GDM1 (cell line): ENCODE data around the gene APLF.
"Not testable (repeated sequence)": the region's sequence is repeated elsewhere in the genome, so short reads cannot be mapped to it uniquely, and the experiment has no call there.

Experiments
- DNase-seq: peaks from one replicate; lab custom pipeline; 2025; lab: John Stamatoyannopoulos, UW

The APLF gene

DNA sequence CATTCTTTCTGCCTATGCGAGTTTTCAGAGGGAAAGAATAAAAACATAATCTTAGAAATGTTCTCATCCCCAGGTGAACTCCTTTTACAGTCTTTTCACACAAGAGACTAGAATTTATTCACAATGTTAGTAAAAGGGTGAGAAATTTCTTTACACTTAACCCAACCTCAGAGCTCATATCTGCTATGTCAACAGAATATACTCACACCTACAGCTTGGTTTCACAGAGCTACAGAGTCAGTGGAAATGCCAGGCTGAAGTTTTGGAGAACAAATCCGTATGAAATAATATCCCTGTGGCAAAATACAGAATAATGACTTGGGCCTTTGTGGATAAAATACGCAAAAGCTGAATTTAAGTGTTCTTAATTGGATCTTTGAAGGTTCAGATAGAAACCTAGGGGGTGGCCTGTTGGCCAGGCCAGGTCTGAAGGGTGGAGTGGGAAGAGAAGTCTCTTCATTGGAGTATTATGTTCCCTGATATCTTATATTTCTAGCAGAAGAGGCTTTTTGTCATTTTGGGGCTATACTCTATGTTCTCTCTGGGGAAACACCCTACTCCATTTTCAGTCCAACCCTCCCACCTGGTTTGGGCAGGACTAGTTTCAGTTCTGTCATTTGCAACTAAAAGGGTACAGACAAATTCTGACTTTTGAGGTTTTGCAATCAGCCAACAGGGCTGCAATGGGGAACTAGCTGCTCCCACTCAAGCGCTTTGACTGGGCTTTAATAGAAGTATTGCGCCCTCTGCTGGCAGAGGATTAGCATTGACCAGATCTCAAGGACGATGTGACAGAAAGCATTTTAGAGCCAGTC, 26.0 kb upstream of the APLF start:
- peak; percentile 86 for DNase-seq

- DNase-seq: no peak
These were observed 25.4 kb upstream of the APLF start for GRCh38 chr2:68441994-68442322.

DNA sequence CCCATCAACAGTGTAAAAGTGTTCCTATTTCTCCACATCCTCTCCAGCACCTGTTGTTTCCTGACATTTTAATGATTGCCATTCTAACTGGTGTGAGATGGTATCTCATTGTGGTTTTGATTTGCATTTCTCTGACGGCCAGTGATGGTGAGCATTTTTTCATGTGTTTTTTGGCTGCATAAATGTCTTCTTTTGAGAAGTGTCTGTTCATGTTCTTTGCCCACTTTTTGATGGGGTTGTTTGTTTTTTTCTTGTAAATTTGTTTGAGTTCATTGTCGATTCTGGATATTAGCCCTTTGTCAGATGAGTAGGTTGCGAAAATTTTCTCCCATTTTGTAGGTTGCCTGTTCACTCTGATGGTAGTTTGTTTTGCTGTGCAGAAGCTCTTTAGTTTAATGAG, 21.0 kb upstream of the APLF start:
- not testable (repeated sequence) for DNase-seq

- no peak for DNase-seq
These were observed 20.3 kb upstream of the APLF start for GRCh38 chr2:68447118-68447517.

DNA sequence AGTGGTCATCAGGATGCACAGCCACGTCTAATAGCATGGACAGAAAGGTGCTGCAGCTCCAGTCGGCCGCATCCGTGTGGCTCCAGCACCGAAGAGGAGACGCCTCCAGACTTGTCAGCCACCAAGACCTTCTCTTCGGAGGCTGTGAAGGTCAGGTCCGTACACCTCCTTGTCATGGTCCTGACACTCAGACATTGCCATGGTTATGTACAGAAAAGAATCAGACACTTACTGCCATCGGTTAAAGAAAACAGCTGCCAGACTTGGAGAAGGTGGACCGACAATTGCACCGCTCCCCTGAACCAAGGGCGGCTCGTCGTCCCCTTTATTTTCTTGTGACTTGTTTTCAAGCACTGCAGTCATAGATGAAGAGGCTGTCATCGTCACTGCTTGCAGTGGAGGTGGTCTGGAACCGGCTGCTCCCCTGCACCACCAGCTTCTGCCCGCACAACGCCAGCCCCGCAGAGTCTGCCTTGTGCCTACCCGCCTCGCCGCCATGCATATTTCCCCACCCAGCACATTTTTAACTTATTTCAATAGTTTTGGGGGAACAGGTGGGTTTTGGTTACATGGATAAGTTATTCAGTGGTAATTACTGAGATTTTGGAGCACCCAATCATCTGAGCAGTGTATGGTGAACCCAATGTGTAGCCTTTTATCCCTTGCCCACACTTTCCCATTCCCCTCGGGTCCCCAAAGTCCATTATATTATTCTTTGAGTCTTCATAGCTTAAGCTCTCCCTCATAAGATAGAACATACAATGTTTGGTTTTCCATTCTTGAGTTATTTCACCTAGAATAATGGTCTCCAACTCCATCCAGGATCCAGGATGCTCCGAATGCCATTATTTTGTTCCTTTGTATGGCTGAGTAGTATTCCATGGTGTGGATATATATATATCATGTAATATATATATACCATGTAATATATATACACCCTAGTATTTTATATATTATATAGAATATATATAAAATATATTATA, 18.4 kb upstream of the APLF start:
- DNase-seq: no peak

GRCh38 chr2:68452158-68452900, 15.1 kb upstream of the APLF start:
- DNase-seq: no peak

- no peak for DNase-seq
These were observed 13.5 kb upstream of the APLF start for GRCh38 chr2:68453761-68454360.

GRCh38 chr2:68454719-68455118, 12.7 kb upstream of the APLF start:
- no peak for DNase-seq

GRCh38 chr2:68456198-68456597, 11.2 kb upstream of the APLF start:
- DNase-seq: no peak

DNA sequence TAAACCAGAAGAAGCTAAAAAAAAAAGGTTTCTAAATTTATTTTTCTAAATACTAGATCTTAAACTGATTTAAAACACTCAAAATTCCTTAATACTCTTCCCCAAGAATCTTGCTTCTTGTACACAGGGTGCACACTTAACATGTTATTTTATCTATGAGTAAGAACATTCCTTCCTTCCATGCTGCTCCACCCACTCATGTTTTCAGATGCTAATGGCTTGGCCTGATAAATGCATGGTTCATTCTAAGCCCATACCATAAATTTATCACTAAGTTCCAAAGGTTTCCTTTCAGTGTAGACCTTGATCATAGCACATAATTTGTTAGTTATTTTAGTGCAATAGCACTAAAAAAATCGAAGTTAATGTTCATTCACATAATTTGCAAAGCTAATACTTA, 8.4 kb upstream of the APLF start:
- no peak for DNase-seq

DNA sequence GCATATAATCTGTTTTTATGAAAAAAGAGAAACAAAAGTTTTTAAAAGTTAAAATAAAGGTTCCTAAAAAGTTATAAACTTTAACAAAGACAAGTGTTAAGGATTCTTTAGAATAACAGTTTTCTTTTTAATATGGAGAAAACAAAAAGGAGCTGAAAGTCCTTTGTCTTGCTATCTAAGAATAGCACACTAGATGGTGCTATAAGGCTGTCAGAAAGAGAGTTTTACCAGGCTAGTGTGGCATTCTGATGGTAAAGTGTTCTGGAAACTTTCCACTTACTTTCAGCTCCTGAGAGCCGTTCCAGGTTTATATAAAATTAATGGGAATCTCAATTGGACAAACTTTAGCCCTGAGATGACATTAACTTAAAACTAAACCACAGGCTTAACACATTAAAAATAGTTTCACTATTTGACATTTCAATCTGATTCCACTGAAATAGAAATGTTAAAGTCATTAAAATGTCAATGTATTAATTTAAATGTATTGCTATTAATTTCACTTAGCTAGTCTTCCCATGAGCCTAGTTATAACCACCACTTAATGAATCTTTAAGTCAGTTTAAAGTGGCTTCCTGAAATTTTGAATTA, 4.0 kb upstream of the APLF start:
- peak; percentile 30 for DNase-seq

- DNase-seq: no peak
These were observed 2.7 kb upstream of the APLF start for GRCh38 chr2:68464651-68465050.

DNA sequence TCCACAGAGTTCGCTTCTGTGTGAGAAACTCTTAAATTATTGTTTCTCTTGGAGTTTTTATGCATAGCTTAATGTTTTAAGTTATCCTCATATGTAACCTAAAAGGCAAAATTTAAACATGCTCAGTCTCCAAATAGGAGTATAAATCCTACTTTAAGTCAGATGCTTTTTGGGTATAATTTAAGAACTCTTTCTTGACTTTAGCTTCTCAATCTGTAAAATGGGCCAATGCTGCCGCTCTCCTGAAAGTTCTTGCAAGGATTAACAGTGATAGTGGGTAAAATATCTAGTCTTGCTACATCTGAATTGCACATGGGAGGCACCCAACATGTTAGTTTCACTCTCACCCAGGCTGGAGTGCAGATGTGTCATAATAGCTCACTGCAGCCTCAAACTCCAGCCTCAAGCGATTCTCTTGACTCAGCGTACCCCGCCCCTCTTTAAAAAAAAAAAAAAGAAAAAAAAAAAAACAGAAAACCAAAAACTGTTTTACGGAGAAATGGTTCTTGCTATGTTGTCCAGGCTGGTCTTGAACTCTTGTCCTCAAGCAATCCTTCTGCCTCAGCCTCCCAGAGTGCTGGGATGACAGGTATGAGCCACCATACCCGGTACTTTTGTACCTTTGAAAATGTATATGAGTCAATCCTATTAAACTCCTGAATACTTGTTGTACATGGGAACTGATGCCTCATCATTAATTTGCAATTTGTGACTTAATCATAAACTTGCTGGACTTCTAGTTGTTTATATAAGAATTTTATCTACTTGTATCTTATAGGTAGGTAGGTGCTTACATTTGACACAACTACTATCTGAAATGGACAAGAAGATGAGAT, 2.1 kb upstream of the APLF start:
- no peak for DNase-seq

DNA sequence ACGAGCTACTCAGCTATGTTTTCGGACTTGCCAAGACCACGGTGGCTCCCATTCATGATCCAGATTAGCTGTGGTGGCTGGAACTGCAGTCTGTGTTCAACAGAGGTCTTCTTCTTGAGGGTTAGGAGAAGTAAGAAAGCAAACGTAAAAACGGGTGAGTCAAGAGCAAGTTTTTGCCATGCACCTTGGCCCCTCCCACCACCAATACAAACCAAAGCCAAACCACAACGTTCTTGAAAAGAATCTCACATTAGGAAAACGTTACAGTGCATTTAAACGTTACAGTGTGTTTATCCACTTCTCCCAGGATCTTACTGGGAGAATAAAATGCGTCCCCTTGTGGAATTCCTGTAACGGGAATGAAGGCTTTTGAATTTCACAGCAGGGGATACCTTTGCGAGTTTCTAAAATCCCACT, 1.0 kb upstream of the APLF start:
- peak; percentile 28 for DNase-seq

DNA sequence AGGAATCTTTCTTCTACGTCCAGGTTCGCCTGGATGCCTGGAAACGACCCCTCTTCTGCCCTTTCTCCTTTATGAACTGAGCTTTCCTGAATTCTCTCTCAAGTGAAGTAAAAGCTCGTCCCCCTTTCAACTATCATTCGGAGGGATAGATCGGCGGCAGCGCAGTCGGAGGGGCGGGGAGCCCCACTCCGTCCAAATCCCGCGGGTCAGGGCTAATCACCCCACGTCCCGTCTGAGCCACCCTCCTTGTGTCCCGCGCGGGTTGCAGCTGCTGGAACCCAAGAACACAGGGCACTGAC, 658 bp upstream of the APLF start:
- no peak for DNase-seq

- DNase-seq: no peak
These were observed 1.4 kb downstream of the APLF start for GRCh38 chr2:68468801-68469200.

- DNase-seq: no peak
These were observed 2.5 kb downstream of the APLF start for GRCh38 chr2:68469935-68470334.

DNA sequence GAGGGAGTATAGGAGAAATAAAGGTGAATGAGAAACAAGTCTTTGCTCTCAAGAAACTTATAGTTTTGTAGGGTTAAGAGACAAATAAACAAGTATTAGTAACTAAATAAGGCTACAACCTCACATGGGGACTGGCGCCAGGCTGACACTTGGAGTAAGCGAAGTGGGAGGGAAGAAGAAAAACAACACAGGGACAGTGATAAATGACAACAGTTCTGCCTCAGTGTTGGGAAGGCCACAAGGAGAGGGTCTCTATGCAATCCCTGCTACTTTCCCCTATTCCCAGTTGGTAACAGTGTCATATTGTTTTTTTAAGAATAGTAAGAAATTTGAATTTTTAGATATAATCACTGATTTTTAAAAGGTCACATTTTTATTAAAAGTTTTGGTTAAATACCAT, 4.0 kb downstream of the APLF start:
- DNase-seq: no peak

DNA sequence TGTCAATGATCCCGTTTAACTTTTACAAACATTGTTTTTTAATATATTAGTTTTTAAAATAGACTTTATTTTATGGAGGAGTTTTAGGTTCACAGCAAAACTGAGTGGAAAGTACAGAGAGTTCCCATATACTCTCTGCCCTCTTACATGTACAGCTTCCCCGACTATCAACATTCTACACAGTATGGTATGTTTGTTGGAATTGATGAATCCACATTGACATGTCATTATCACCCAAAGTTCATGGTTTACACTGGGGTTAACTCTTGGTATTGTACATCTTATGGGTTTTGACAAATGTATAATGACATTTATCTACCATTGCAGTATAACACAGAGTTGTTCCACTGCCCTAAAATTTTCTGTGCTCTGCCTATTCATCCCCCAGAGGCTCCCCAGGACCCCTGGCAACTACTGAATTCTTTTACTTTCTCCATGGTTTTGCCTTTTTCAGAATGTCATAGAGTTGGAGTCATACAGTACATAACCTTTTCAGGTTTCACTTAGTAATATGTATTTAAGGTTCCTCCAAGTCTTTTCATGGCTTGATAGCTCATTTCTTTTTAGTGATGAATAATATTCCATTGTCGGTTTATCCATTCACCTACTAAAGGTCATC, 5.5 kb downstream of the APLF start:
- DNase-seq: no peak

DNA sequence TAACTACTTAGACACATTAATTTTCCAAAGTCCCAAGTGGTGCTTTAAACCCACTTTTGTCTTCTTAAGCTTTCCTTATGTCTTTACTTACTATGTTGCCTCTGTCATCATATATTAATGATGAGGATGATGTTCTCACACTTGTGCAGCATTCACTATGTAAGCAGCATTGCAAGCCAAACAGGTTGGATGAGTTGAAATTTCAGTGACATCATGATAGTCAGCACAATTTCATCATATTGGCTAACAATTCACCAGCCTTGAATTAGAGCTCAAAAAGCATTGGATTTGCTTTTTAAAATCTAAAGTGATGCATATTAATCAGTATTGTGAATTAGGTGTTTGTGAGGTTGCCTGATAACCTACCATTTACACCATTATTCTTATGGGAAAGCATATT, 7.7 kb downstream of the APLF start:
- no peak for DNase-seq

- DNase-seq: no peak
These were observed 8.2 kb downstream of the APLF start for GRCh38 chr2:68475576-68475975.
